HepG2 (cell line): Measurements from ENCODE around the gene TUBGCP4. TPM values are rescaled to one million over a fixed set of nuclear protein-coding genes. Genes with fewer than 3 reads are reported as not detected.

Experiments
- ARNT2 ChIP-seq: sonication (generic); formaldehyde crosslinking; IDR thresholded peaks from 2 replicates; pipeline ENCODE4 v1.8.0; 2022; ENCODE audit warnings: mild to moderate bottlenecking, low read depth, missing genetic modification reagents, moderate library complexity
- FOXJ3 ChIP-seq: sonication (generic); formaldehyde crosslinking; IDR thresholded peaks from 2 replicates; pipeline ENCODE4 v1.4.0; 2020; ENCODE audit warnings: missing genetic modification reagents, mild to moderate bottlenecking, borderline replicate concordance
- FOXK1 ChIP-seq: sonication (generic); formaldehyde crosslinking; IDR thresholded peaks from 2 replicates; pipeline ENCODE4 v1.4.0; 2020; ENCODE audit warnings: low read depth, missing genetic modification reagents, borderline replicate concordance
- GFI1 ChIP-seq: sonication (generic); formaldehyde crosslinking; IDR thresholded peaks from 2 replicates; pipeline ENCODE4 v1.5.0; 2020; ENCODE audit warnings: missing genetic modification reagents, mild to moderate bottlenecking, borderline replicate concordance
- GTF3A ChIP-seq: sonication (generic); formaldehyde crosslinking; conservative IDR thresholded peaks from 2 replicates; pipeline ENCODE4 v1.4.0; 2020; ENCODE audit warnings: mild to moderate bottlenecking, missing genetic modification reagents
- MXD4 ChIP-seq: IDR thresholded peaks from 2 replicates; pipeline ENCODE4 v1.6.1; 2016; ENCODE audit warnings: mild to moderate bottlenecking, missing biosample characterization, missing genetic modification reagents
- NFYC ChIP-seq: IDR thresholded peaks from 2 replicates; pipeline ENCODE4 v1.6.1; 2016; ENCODE audit warnings: missing genetic modification reagents, missing compliant biosample characterization
- RBAK ChIP-seq: sonication (generic); formaldehyde crosslinking; IDR thresholded peaks from 2 replicates; pipeline ENCODE4 v1.5.1; 2020; ENCODE audit warnings: mild to moderate bottlenecking, missing genetic modification reagents
- SNAPC2 ChIP-seq: sonication (generic); formaldehyde crosslinking; IDR thresholded peaks from 2 replicates; pipeline ENCODE4 v1.8.1; 2022; ENCODE audit warnings: mild to moderate bottlenecking, missing genetic modification reagents
- SOX6 ChIP-seq, 2 experiments: fragments of 450-650 bp in 1 of 2; sonication (generic) in 1 of 2; formaldehyde crosslinking in 1 of 2; IDR thresholded peaks; 2 replicates each; pipeline versions ENCODE4 v1.4.0 to v1.6.1; 2017 to 2020; ENCODE audit warnings: antibody characterized with exemption in 1 of 2, mild to moderate bottlenecking in 1 of 2, missing genetic modification reagents in 1 of 2
- TBX2 ChIP-seq: sonication (generic); formaldehyde crosslinking; IDR thresholded peaks from 2 replicates; pipeline ENCODE4 v1.5.0; 2020; ENCODE audit warnings: missing genetic modification reagents, mild to moderate bottlenecking, borderline replicate concordance
- TGIF2 ChIP-seq: IDR thresholded peaks from 2 replicates; pipeline ENCODE4 v1.6.1; 2016; ENCODE audit warnings: control low read depth, missing compliant biosample characterization
- ZFP1 ChIP-seq: IDR thresholded peaks from 2 replicates; pipeline ENCODE4 v1.6.1; 2016
- ZNF251 ChIP-seq: sonication (generic); formaldehyde crosslinking; IDR thresholded peaks from 2 replicates; pipeline ENCODE4 v1.9.0; 2021; ENCODE audit warnings: mild to moderate bottlenecking, missing genetic modification reagents
- ZNF3 ChIP-seq: IDR thresholded peaks from 2 replicates; pipeline ENCODE4 v1.7.0; 2017; ENCODE audit warnings: inconsistent platforms
- ZNF34 ChIP-seq: sonication (generic); formaldehyde crosslinking; IDR thresholded peaks from 2 replicates; pipeline ENCODE4 v1.4.0; 2020; ENCODE audit warnings: mild to moderate bottlenecking, missing genetic modification reagents, borderline replicate concordance
- ZNF44 ChIP-seq: sonication (generic); formaldehyde crosslinking; IDR thresholded peaks from 2 replicates; pipeline ENCODE4 v1.5.1; 2020; ENCODE audit warnings: mild to moderate bottlenecking, missing genetic modification reagents
- ZNF652 ChIP-seq: IDR thresholded peaks from 2 replicates; pipeline ENCODE4 v1.6.1; 2016; ENCODE audit warnings: low read depth, borderline replicate concordance
- ZNF672 ChIP-seq: sonication (generic); formaldehyde crosslinking; IDR thresholded peaks from 2 replicates; pipeline ENCODE4 v1.8.1; 2022; ENCODE audit warnings: missing genetic modification reagents
- polyA plus RNA-seq, 8 experiments: library from polyadenylated mRNA; depleted of rRNA in 3 of 8; stranded (reverse) in 7 of 8; unstranded in 1 of 8; fragments of >200 nt; fragmentation: Illumina TruSeq in 4 of 8; extraction: Trizol in 4 of 8; gene quantifications; 2 replicates each; pipeline versions ENCODE4 v1.2.1 to v1.2.3, GENCODE V29; 2011 to 2016; ENCODE audit warnings: low read depth in 4 of 8, missing spikeins in 1 of 8, mixed read lengths in 1 of 8; ENCODE audit not compliant: insufficient read depth in 1 of 8
- total RNA-seq, 5 experiments: library from RNA; depleted of rRNA; stranded (reverse); fragments of >200 nt; fragmentation: Illumina TruSeq; extraction: Trizol; gene quantifications; 2 replicates each; pipeline ENCODE4 v1.2.3, GENCODE V29; 2016; ENCODE audit warnings: low read depth in 1 of 5
- TF ChIP-seq, protein P1 (sequence below): sonication (generic); formaldehyde crosslinking; IDR thresholded peaks from 2 replicates; pipeline ENCODE4 v1.5.1; 2020; ENCODE audit warnings: mild to moderate bottlenecking, missing genetic modification reagents, moderate library complexity
- TF ChIP-seq, protein P2 (sequence below): sonication (generic); formaldehyde crosslinking; IDR thresholded peaks from 2 replicates; pipeline ENCODE4 v1.8.1; 2023; ENCODE audit warnings: mild to moderate bottlenecking, inconsistent platforms, moderate library complexity, missing genetic modification reagents, borderline replicate concordance
- TF ChIP-seq, protein P3 (sequence below): sonication (generic); formaldehyde crosslinking; IDR thresholded peaks from 2 replicates; pipeline ENCODE4 v1.4.0; 2020; ENCODE audit warnings: missing genetic modification reagents
- TF ChIP-seq, protein P4 (sequence below): sonication (generic); formaldehyde crosslinking; conservative IDR thresholded peaks from 2 replicates; pipeline ENCODE4 v1.4.0; 2020; ENCODE audit warnings: missing genetic modification reagents

TUBGCP4 gene
- total and polyA plus RNA-seq, 2 of the 13 experiments (the other 11 are each of a cell fraction or from before 2014, with no cell fraction given), result 15.0 to 20.5 TPM

DNA sequence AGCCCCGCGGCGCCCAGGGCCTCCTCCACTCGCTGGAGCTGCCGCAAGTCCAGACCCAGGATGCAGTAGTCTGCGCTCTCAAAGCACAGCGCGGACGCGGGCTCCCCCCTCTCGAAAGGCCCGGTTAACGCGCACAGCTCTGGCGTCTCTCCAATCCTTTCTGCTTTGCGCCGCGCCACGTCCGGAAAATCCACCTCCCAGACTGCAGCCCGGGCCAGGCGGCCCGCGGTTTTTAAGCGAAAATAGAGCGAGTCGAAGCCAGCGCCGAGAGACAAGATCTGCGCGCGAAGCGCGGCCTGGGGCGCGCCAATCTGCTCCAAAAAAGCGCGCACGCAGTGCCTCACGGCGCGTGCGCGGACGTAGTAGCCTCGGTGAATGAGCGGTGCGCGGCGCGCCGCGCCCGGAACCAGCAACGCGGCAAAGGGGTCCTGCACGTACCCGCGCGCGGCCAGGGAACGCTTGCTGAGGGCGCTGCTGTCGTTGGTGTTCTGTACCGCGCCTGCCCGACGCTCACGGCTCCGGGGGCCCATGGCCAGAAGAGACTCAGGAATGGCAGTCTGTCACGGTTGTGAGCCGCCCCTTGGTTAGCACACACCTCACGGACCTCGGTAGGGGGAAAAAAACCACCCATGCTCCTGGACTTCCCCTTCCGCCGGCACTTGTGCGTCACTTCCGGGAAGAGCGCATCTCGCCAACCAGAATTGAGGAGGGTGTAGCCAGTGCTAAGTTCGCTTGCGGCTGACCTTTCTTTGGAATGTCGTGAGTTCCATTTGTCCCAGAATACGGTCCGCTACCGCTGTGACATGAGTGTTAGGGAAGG is 40.7 kb upstream of the TUBGCP4 start, which contains the start of gene LCMT2 (continued):
- TF ChIP-seq RBAK (CRISPR knock-in tag), result no peak
- TF ChIP-seq MXD4 (CRISPR knock-in tag), result peak; percentile 94
- 0 out of 2 replicates have a peak, but pooled peaks have one; percentile 12 for TF ChIP-seq SNAPC2
- TF ChIP-seq NFYC (CRISPR knock-in tag), result peak; percentile 75
- no peak for TF ChIP-seq ZNF3
- peak; percentile 27 for TF ChIP-seq ZFP1 (CRISPR knock-in tag)
- TF ChIP-seq TGIF2, result peak; percentile 33; the same call in 1 of the 2 replicates
- no peak for TF ChIP-seq ZNF34
- peak; percentile 82; the same call in 1 of the 2 replicates for TF ChIP-seq ARNT2 (CRISPR knock-in tag)
- 0 out of 2 replicates have a peak, but pooled peaks have one; percentile 19 for TF ChIP-seq ZNF44 (CRISPR knock-in tag)
- no peak for TF ChIP-seq ZNF652 (CRISPR knock-in tag)
- no peak for TF ChIP-seq ZNF251 (CRISPR knock-in tag)
- peak; percentile 56; the same call in 1 of the 2 replicates for TF ChIP-seq FOXK1 (CRISPR knock-in tag)
- TF ChIP-seq TBX2, result peak; percentile 83
- TF ChIP-seq SOX6 (IDR thresholded peaks at IDR 0.05), result no peak
- TF ChIP-seq SOX6 (CRISPR knock-in tag; IDR thresholded peaks at IDR 0.05), result peak; percentile 58
- no peak; the same call in 1 of the 2 replicates for TF ChIP-seq GFI1 (CRISPR knock-in tag)
- TF ChIP-seq, protein P1, sequence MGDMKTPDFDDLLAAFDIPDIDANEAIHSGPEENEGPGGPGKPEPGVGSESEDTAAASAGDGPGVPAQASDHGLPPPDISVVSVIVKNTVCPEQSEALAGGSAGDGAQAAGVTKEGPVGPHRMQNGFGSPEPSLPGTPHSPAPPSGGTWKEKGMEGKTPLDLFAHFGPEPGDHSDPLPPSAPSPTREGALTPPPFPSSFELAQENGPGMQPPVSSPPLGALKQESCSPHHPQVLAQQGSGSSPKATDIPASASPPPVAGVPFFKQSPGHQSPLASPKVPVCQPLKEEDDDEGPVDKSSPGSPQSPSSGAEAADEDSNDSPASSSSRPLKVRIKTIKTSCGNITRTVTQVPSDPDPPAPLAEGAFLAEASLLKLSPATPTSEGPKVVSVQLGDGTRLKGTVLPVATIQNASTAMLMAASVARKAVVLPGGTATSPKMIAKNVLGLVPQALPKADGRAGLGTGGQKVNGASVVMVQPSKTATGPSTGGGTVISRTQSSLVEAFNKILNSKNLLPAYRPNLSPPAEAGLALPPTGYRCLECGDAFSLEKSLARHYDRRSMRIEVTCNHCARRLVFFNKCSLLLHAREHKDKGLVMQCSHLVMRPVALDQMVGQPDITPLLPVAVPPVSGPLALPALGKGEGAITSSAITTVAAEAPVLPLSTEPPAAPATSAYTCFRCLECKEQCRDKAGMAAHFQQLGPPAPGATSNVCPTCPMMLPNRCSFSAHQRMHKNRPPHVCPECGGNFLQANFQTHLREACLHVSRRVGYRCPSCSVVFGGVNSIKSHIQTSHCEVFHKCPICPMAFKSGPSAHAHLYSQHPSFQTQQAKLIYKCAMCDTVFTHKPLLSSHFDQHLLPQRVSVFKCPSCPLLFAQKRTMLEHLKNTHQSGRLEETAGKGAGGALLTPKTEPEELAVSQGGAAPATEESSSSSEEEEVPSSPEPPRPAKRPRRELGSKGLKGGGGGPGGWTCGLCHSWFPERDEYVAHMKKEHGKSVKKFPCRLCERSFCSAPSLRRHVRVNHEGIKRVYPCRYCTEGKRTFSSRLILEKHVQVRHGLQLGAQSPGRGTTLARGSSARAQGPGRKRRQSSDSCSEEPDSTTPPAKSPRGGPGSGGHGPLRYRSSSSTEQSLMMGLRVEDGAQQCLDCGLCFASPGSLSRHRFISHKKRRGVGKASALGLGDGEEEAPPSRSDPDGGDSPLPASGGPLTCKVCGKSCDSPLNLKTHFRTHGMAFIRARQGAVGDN, result peak; percentile 98
- TF ChIP-seq, protein P2, sequence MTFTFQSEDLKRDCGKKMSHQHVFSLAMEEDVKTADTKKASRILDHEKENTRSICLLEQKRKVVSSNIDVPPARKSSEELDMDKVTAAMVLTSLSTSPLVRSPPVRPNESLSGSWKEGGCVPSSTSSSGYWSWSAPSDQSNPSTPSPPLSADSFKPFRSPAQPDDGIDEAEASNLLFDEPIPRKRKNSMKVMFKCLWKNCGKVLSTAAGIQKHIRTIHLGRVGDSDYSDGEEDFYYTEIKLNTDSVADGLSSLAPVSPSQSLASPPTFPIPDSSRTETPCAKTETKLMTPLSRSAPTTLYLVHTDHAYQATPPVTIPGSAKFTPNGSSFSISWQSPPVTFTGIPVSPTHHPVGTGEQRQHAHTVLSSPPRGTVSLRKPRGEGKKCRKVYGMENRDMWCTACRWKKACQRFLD, result no peak
- no peak for TF ChIP-seq FOXJ3 (CRISPR knock-in tag)
- TF ChIP-seq GTF3A (CRISPR knock-in tag), result no peak
- no peak for TF ChIP-seq ZNF672
- TF ChIP-seq, protein P3, sequence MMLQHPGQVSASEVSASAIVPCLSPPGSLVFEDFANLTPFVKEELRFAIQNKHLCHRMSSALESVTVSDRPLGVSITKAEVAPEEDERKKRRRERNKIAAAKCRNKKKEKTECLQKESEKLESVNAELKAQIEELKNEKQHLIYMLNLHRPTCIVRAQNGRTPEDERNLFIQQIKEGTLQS (CRISPR knock-in tag), result no peak; the same call in 1 of the 2 replicates
- TF ChIP-seq, protein P4, sequence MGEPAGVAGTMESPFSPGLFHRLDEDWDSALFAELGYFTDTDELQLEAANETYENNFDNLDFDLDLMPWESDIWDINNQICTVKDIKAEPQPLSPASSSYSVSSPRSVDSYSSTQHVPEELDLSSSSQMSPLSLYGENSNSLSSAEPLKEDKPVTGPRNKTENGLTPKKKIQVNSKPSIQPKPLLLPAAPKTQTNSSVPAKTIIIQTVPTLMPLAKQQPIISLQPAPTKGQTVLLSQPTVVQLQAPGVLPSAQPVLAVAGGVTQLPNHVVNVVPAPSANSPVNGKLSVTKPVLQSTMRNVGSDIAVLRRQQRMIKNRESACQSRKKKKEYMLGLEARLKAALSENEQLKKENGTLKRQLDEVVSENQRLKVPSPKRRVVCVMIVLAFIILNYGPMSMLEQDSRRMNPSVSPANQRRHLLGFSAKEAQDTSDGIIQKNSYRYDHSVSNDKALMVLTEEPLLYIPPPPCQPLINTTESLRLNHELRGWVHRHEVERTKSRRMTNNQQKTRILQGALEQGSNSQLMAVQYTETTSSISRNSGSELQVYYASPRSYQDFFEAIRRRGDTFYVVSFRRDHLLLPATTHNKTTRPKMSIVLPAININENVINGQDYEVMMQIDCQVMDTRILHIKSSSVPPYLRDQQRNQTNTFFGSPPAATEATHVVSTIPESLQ, result no peak
